WI38 (cell line): ENCODE results near the gene SLCO2B1.

ENCODE experiments used
- H3K4me3 ChIP-seq: 2 replicates; pipeline ENCODE4 v1.5.1; 2011; ENCODE audit warnings: low read depth, mild to moderate bottlenecking, control low read depth, low read length
- CTCF ChIP-seq: IDR thresholded peaks from 2 replicates; pipeline ENCODE4 v1.5.1; 2012; ENCODE audit warnings: low read depth, mild to moderate bottlenecking, control low read depth, low read length

Gene SLCO2B1

DNA sequence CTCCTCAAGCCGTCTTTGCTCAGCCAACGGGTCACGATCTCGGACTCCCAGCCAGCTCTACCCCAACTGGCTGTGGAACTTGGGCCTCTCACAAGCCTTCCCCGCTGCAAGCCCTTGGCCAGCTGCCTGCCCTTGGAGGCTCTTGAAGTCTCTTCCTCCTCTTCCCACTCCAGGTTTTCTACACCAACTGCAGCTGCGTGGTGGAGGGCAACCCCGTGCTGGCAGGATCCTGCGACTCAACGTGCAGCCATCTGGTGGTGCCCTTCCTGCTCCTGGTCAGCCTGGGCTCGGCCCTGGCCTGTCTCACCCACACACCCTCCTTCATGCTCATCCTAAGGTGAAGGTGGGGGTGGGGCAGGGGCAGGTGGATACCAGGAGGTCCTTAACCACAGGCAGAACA is 49.1 kb downstream of the SLCO2B1 start:
- no peak overlapping the region for H3K4me3 ChIP-seq

DNA sequence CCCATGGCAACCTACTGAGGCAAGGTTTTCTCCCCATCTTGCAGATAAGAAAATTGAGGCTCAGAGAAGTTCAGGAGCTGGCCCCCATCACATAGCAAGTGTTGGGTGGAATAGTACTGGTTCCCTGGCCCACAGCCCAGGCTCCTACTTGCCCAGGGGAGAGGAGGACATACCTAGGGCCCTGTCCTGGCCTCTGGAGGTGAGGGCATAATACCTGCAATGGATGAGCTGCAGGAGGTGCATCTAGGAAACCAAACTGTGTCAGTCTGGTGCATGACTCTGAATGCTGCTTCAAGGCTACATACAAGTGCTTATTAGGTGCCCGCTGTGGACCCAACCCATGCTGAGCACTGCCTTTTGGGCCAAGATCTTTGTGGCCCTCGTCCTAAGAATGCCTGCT is 49.6 kb downstream of the SLCO2B1 start:
- H3K4me3 ChIP-seq, result no peak overlapping the region
- TF ChIP-seq CTCF, result no peak

More for the DNA sequence above, 49.1 kb downstream of the SLCO2B1 start:
- TF ChIP-seq CTCF, result no peak

GRCh38 chr11:75201771-75202170 is 50.9 kb downstream of the SLCO2B1 start:
- no peak overlapping the region for H3K4me3 ChIP-seq
- no peak for TF ChIP-seq CTCF

- TF ChIP-seq CTCF, result no peak
- H3K4me3 ChIP-seq, result no peak overlapping the region
Measured at GRCh38 chr11:75202195-75202594, 51.3 kb downstream of the SLCO2B1 start.

GRCh38 chr11:75203138-75203537 is 52.2 kb downstream of the SLCO2B1 start:
- no peak for TF ChIP-seq CTCF
- no peak overlapping the region for H3K4me3 ChIP-seq

DNA sequence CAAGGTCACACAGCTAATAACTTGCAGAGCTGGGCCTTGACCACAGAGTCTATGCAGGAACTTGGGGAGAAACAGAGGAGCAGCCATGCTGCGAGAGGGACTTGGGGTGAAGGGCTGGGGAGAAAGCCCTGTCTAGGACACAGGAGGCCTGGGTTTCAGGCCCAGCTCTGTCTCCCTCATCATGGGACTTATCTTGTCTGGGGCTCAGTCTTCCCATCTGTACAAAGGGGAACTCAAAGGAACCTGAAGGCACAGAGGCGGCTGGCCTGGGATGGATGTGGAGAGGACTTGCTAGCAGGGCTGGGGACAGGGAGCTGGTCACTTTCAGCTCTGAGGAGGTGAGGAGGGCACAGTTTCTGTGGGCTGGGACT is 52.7 kb downstream of the SLCO2B1 start:
- H3K4me3 ChIP-seq, result no peak overlapping the region
- TF ChIP-seq CTCF, result no peak

DNA sequence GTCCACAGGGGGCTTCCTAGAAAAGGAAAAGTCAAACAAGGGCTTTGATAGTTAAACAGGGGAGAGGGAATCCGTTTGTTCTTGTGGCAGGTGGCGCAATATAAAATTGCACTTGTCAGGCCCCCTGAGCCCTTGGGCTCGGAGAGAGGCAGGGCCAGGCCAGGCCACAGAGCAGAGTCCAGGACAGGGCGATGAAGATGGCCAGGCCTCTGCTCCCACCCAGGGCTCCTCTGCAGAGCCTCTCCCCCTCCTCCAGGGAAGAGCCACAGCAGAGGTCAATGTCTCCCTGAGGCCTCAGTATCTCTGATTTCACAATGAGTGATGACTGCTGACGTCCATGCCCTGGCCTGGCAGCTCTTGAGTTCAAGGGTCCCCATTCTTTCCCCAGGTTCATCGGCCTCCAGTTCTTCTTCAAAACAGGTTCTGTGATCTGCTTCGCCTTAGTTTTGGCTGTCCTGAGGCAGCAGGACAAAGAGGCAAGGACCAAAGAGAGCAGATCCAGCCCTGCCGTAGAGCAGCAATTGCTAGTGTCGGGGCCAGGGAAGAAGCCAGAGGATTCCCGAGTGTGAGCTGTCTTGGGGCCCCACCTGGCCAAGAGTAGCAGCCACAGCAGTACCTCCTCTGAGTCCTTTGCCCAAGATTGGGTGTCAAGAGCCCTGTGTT is 53.2 kb downstream of the SLCO2B1 start:
- H3K4me3 ChIP-seq, result no peak overlapping the region
- TF ChIP-seq CTCF, result no peak
